ENCODE results near the gene BNIP5.

The BNIP5 gene

GRCh38 chr6:36355819-36356218 is 19.1 kb upstream of the BNIP5 start:
- no peak overlapping the region for H3K4me3 ChIP-seq (ENCODE audit: low read depth, low read length)
- no peak for TF ChIP-seq CTCF (IDR thresholded peaks at IDR 0.05; ENCODE audit: low read depth, low read length)
- peaks cover 6% of the 10 kb centered on the region for H3K9me3 ChIP-seq (ENCODE audit: severe bottlenecking)
- no peak overlapping the region for H3K27ac ChIP-seq
- DNase-seq, result no peak
- H3K36me3 ChIP-seq, result no peaks in the 10 kb centered on the region
- H3K27me3 ChIP-seq (ENCODE audit: insufficient read depth, low read depth, severe bottlenecking), result no peaks in the 10 kb centered on the region

GRCh38 chr6:36353411-36353915 is 16.8 kb upstream of the BNIP5 start:
- no peak for TF ChIP-seq CTCF (IDR thresholded peaks at IDR 0.05; ENCODE audit: low read depth, low read length)
- Histone ChIP-seq H3K27ac (no peak overlapping the region), H3K27me3 (ENCODE audit: insufficient read depth, low read depth, severe bottlenecking) (no peaks in the 10 kb centered on the region), H3K9me3 (ENCODE audit: severe bottlenecking) (peaks cover 6% of the 10 kb centered on the region), H3K36me3 (no peaks in the 10 kb centered on the region), H3K4me3 (ENCODE audit: low read depth, low read length) (no peak overlapping the region)
- no peak for DNase-seq

- Histone ChIP-seq H3K27ac (no peak overlapping the region), H3K4me3 (ENCODE audit: low read depth, low read length) (no peak overlapping the region), H3K36me3 (no peaks in the 10 kb centered on the region), H3K9me3 (ENCODE audit: severe bottlenecking) (peaks cover 6% of the 10 kb centered on the region), H3K27me3 (ENCODE audit: insufficient read depth, low read depth, severe bottlenecking) (no peaks in the 10 kb centered on the region)
- TF ChIP-seq CTCF (IDR thresholded peaks at IDR 0.05; ENCODE audit: low read depth, low read length), result no peak
- DNase-seq, result no peak
Measured at GRCh38 chr6:36352477-36353157, 15.9 kb upstream of the BNIP5 start.

GRCh38 chr6:36350681-36351571 is 14.2 kb upstream of the BNIP5 start:
- Histone ChIP-seq H3K4me3 (ENCODE audit: low read depth, low read length) (no peak overlapping the region), H3K27me3 (ENCODE audit: insufficient read depth, low read depth, severe bottlenecking) (no peaks in the 10 kb centered on the region)

GRCh38 chr6:36350082-36350481 is 13.4 kb upstream of the BNIP5 start:
- DNase-seq, result no peak
- no peak overlapping the region for H3K27ac ChIP-seq
- no peaks in the 10 kb centered on the region for H3K36me3 ChIP-seq
- no peaks in the 10 kb centered on the region for H3K27me3 ChIP-seq (ENCODE audit: insufficient read depth, low read depth, severe bottlenecking)
- TF ChIP-seq CTCF (IDR thresholded peaks at IDR 0.05; ENCODE audit: low read depth, low read length), result no peak
- no peak overlapping the region for H3K4me3 ChIP-seq (ENCODE audit: low read depth, low read length)
- peaks cover 6% of the 10 kb centered on the region for H3K9me3 ChIP-seq (ENCODE audit: severe bottlenecking)

More at GRCh38 chr6:36350681-36351571, 14.2 kb upstream of the BNIP5 start:
- Histone ChIP-seq H3K36me3 (no peaks in the 10 kb centered on the region), H3K9me3 (ENCODE audit: severe bottlenecking) (peaks cover 6% of the 10 kb centered on the region), H3K27ac (no peak overlapping the region)
- no peak for DNase-seq
- TF ChIP-seq CTCF (IDR thresholded peaks at IDR 0.05; ENCODE audit: low read depth, low read length), result no peak

All from WERI-Rb-1 (cell line).